ENCODE results near the gene SPEM2.
A peak's percentile ranks its signal among the peaks of the same experiment; 100 is the strongest.

Gene SPEM2

DNA sequence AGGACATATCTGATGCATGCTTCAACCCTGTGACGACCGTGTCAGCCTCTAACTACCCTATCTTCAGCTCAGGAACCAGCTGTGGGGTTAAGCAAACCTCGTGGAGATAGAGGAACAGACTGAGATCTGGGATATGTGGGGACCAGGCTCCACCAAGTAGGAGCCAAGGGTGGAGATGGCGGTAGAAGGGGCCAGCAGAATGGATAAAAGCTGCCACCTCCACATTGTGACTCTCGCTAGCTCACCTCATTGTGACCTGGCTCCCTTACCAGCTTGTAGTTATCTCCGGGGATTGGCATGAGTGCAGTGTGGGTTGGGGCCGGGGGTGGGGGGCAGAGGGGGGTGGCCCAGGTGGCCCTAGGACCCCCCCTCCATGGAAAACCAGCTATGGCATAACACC lies at the start of gene SPEM2:
TSS of gene SPEM2 (plus strand) at position 301 of the 400 bp plus-strand sequence. CDS start at position 374, 73 bp downstream.
- TF ChIP-seq CTCF (conservative IDR thresholded peaks at IDR 0.05) (no peak), ZFX (IDR thresholded peaks at IDR 0.05) (no peak)
- no peak within 1 kb of the TSS for H3K27ac ChIP-seq

DNA sequence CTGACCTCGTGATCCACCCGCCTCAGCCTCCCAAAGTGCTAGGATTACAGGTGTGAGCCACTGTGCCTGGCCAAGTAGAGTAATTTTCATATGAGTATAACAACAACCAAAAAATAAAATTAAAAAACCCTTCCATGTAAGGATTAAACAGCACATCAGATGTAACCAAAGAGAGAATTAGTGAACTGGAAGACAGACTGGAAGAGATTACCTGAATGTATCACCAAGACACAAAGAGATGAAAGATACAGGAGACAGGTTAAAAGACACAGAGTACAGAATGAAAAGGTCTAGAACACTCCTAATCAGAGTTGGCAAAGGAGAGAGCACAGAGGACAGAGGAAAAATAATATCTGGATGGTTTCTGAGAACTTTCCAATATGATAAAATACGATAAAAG lies 46.3 kb upstream of the SPEM2 start:
- TF ChIP-seq CTCF (conservative IDR thresholded peaks at IDR 0.05) (no peak), ZFX (IDR thresholded peaks at IDR 0.05) (no peak)
- no peak overlapping the region for H3K27ac ChIP-seq

- H3K27ac ChIP-seq: peak overlapping the region; percentile 76
- TF ChIP-seq ZFX (IDR thresholded peaks at IDR 0.05) (no peak), CTCF (conservative IDR thresholded peaks at IDR 0.05) (no peak)
These were observed 45.1 kb upstream of the SPEM2 start for GRCh38 chr17:7380321-7380720.

DNA sequence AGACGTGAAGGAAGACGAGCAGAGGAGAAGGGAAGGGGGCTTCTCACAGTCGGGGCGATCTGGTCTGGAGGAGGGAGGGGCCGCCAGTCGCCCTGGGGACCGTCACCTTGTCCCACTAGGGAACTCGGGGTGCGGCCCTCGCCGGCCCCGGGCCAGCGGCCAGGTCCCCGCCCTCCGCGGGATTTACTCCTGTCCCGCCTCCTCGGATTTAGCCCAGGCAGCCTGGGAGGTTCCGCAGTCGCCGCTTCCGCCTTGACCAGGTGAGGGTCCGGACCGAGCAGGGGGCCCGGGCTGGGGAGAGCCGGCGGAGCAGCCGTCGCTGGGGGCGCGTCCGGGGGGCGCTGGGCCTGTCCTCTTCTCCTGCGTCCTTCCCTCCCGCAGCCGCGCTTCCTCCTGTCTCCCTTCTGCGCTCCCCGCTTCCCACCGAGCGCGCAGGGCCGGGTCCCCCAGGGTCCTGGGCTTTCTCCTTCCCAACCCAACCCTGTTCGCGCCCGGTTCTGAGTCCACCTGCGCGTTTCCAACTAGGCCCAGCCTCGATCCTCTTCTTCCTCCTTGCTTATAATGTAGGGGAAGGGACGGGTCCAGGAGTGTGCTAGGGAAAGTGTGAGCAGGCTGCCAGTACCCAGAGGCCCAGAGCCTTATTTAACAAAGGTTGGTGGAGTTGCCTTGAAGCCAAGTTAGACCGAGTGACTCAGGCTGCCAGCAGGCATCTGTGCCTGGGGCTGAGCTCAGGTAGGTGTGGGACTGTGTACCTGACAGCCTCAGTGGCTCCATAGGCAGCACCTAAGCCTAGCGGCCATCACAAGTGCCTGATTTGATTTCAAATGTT lies 44.3 kb upstream of the SPEM2 start, which contains the start of gene TNK1:
TSS of gene TNK1 (plus strand) at position 235 of the 829 bp plus-strand sequence. CDS start 1,838 bp downstream, outside the sequence.
- TF ChIP-seq ZFX (IDR thresholded peaks at IDR 0.05): peak; percentile 40; the same call in 1 of the 2 replicates
- TF ChIP-seq CTCF (conservative IDR thresholded peaks at IDR 0.05): no peak
- H3K27ac ChIP-seq: peak within 1 kb of the TSS; percentile 76

DNA sequence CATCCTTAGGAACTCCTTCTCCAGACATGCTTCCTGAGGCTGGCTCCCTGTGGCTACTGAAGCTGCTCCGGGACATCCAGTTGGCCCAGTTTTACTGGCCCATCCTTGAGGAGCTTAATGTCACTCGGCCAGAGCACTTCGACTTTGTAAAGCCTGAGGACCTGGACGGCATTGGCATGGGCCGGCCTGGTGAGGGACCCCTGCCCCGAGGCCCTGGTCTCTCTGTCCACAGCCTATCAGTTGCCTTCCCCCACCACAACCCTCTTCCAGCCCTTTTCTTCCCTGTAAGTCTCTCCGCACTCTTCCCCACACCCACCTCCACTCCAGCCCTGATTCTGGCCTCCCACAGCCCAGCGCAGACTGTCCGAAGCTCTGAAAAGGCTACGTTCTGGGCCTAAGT lies 42.5 kb upstream of the SPEM2 start:
- no peak overlapping the region for H3K27ac ChIP-seq
- TF ChIP-seq CTCF (conservative IDR thresholded peaks at IDR 0.05) (no peak), ZFX (IDR thresholded peaks at IDR 0.05) (no peak)

GRCh38 chr17:7383371-7383741 lies 42.1 kb upstream of the SPEM2 start:
- TF ChIP-seq ZFX (IDR thresholded peaks at IDR 0.05) (no peak), CTCF (conservative IDR thresholded peaks at IDR 0.05) (no peak)
- H3K27ac ChIP-seq: no peak overlapping the region

DNA sequence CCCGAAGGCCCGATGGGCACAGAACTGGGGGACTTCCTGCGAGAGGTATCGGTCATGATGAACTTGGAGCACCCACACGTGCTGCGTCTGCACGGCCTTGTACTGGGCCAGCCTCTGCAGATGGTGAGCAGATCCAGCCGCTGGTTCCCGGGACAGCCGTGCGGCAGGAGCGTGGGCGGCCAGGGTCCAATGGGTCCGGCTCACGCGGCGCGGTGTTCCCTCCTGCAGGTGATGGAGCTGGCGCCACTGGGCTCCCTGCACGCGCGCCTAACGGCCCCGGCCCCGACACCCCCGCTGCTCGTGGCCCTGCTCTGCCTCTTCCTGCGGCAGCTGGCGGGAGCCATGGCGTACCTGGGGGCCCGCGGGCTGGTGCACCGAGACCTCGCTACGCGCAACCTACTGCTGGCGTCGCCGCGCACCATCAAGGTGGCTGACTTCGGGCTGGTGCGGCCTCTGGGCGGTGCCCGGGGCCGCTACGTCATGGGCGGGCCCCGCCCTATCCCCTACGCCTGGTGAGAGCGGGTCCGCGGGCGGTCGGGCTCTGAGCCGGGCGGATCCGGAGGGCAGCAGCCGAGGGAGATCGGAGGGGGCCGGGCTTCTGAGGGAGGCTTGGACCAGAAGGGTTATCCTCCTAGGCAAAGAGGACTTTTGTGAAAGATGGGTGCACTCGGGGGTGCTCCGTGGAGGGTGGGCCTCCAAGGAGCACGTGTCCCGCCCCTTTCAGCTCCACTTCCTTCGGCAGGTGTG lies 41.5 kb upstream of the SPEM2 start:
- H3K27ac ChIP-seq: no peak overlapping the region
- no peak for TF ChIP-seq ZFX (IDR thresholded peaks at IDR 0.05)
- no peak for TF ChIP-seq CTCF (conservative IDR thresholded peaks at IDR 0.05)

All from C4-2B (cell line).